Breast epithelium (tissue), 4 donors: Measurements from ENCODE around the gene KBTBD13. TPM values are rescaled to one million over a fixed set of nuclear protein-coding genes. Genes with fewer than 3 reads are reported as not detected.

ENCODE experiments used
- DNase-seq, 2 donors: peaks; one replicate each; pipeline ENCODE4 v3.0.0-alpha.2; 2019; ENCODE audit warnings: low spot score in 2 of 2
- H3K27ac ChIP-seq, 2 donors: fragments of 200-600 bp; sonication (generic) in 1 of 2; one replicate each; pipeline ENCODE4 v1.5.1; 2016 to 2019; ENCODE audit warnings: mild to moderate bottlenecking in 1 of 2
- H3K27me3 ChIP-seq, 2 donors: fragments of 200-600 bp; sonication (generic) in 1 of 2; one replicate each; pipeline versions ENCODE4 v1.5.1 to v1.6.0; 2017 to 2019; ENCODE audit warnings: control low read depth in 1 of 2, mild to moderate bottlenecking in 1 of 2
- H3K36me3 ChIP-seq: fragments of 200-600 bp; one replicate; pipeline ENCODE4 v1.5.1; 2019
- H3K4me1 ChIP-seq, 2 donors: fragments of 200-600 bp; sonication (generic); one replicate each; pipeline ENCODE4 v1.5.1; 2016 to 2019; ENCODE audit warnings: control low read depth in 1 of 2
- H3K4me3 ChIP-seq, 3 donors: fragments of 200-600 bp; sonication (generic); 1 replicate in 2 of 3; 2 replicates in 1 of 3; pipeline ENCODE4 v1.5.1; 2016 to 2019; ENCODE audit warnings: mild to moderate bottlenecking in 3 of 3, moderate library complexity in 2 of 3
- H3K9me3 ChIP-seq, 2 donors: fragments of 200-600 bp; sonication (generic) in 1 of 2; one replicate each; pipeline ENCODE4 v1.5.1; 2016 to 2019; ENCODE audit warnings: control low read depth in 1 of 2
- POLR2A ChIP-seq: fragments of 450-650 bp; IDR thresholded peaks from one replicate; pipeline ENCODE4 v1.6.1; 2016; ENCODE audit warnings: antibody characterized with exemption, mild to moderate bottlenecking, moderate library complexity
- POLR2AphosphoS5 ChIP-seq, 3 donors: sonication (generic); formaldehyde crosslinking; IDR thresholded peaks; one replicate each; pipeline ENCODE4 v1.6.1; 2017; ENCODE audit warnings: antibody characterized with exemption in 3 of 3
- intact Hi-C: fragments of 100-400 bp; cut with DNase I; formaldehyde crosslinking; loops from one replicate; pipeline ENCODE4 v1.15.1; 2023; ENCODE audit warnings: low total_unique reads
- total RNA-seq, 3 donors: library from RNA; depleted of rRNA; stranded (reverse); fragments of >200 nt; gene quantifications; one replicate each; pipeline ENCODE4 v1.1.0, GENCODE V29; 2016
- TF ChIP-seq, protein P1 (sequence below), 3 donors: fragments of 450-650 bp; IDR thresholded peaks; one replicate each; pipeline ENCODE4 v1.5.1; 2016 to 2017; ENCODE audit warnings: antibody characterized with exemption in 3 of 3, mild to moderate bottlenecking in 3 of 3, moderate library complexity in 3 of 3

Gene KBTBD13
- under 1 TPM in 2 of 3 donors, not detected in 1; 0.15 to 0.33 TPM for total RNA-seq

DNA sequence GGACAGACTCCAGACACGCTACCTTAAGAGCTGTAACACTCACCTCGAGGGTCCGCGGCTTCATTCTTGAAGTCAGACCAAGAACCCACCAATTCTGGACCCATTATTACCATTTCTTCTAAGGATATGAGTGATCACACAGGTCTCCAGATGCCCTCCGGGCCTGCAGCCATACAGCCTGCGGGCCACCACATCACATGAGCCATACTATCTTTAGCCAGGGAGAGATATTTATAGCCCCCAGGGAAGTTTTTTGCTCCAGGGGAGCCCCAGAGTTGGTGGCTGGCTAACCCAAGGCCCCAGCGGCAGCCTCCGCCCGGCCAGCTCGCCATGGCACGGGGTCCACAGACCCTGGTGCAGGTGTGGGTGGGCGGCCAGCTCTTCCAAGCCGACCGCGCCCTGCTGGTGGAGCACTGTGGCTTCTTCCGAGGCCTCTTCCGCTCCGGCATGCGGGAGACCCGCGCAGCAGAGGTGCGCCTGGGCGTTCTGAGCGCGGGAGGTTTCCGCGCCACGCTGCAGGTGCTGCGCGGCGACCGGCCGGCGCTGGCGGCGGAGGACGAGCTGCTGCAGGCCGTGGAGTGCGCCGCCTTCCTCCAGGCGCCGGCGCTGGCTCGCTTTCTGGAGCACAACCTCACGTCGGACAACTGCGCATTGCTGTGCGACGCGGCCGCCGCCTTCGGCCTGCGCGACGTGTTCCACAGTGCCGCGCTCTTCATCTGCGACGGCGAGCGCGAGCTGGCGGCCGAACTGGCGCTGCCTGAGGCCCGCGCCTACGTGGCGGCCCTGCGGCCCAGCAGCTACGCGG, at the start of gene KBTBD13:
KBTBD13 (plus strand) TSS at position 261 of the 805 bp plus-strand sequence; CDS start at position 331, 70 bp downstream.
- intact Hi-C loops, result no loop called here

DNA sequence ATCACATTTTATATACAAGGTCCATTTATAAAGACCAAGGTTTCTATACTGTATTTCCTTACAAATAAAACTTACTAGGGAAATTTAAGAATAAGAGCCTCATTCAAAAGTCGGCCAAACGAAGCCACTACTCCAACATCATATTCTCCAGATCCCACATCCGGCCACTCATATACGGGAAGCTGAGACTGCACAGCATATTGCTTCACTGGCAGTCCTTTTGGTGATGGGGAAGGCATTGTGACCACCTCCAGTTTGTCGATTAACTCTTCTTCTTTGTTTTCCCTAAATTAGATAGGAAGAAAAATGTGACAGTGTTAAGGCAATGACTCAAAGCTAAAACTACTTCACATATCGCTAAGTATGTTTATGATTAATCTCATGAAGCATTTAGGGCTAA, 49.8 kb upstream of the KBTBD13 start:
- DNase-seq, result no peak
- Histone ChIP-seq H3K4me1 (peaks cover 0 to 7% of the 10 kb centered on the region in 2 donors), H3K27ac (no peak overlapping the region), H3K9me3 (no peaks in the 10 kb centered on the region), H3K36me3 (no peaks in the 10 kb centered on the region), H3K4me3 (no peak overlapping the region), H3K27me3 (no peaks in the 10 kb centered on the region)
- intact Hi-C loops, result no loop called here
- TF ChIP-seq, protein P1, sequence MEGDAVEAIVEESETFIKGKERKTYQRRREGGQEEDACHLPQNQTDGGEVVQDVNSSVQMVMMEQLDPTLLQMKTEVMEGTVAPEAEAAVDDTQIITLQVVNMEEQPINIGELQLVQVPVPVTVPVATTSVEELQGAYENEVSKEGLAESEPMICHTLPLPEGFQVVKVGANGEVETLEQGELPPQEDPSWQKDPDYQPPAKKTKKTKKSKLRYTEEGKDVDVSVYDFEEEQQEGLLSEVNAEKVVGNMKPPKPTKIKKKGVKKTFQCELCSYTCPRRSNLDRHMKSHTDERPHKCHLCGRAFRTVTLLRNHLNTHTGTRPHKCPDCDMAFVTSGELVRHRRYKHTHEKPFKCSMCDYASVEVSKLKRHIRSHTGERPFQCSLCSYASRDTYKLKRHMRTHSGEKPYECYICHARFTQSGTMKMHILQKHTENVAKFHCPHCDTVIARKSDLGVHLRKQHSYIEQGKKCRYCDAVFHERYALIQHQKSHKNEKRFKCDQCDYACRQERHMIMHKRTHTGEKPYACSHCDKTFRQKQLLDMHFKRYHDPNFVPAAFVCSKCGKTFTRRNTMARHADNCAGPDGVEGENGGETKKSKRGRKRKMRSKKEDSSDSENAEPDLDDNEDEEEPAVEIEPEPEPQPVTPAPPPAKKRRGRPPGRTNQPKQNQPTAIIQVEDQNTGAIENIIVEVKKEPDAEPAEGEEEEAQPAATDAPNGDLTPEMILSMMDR (IDR thresholded peaks at IDR 0.05), result no peak
- TF ChIP-seq POLR2AphosphoS5 (IDR thresholded peaks at IDR 0.05) (no peak), POLR2A (no peak)

More for the DNA sequence above, at the start of gene KBTBD13:
- Histone ChIP-seq H3K4me1 (no peaks in the 10 kb centered on the region), H3K9me3 (no peaks in the 10 kb centered on the region), H3K27ac (no peak within 1 kb of the TSS), H3K36me3 (no peaks in the 10 kb centered on the region), H3K4me3 (peak within 1 kb of the TSS in 1 of 3 donors; percentile 30), H3K27me3 (peaks cover 0 to 11% of the 10 kb centered on the region in 2 donors)
- no peak for DNase-seq
- TF ChIP-seq, protein P1 (IDR thresholded peaks at IDR 0.05), result no peak
- TF ChIP-seq POLR2AphosphoS5 (IDR thresholded peaks at IDR 0.05) (no peak), POLR2A (no peak)

DNA sequence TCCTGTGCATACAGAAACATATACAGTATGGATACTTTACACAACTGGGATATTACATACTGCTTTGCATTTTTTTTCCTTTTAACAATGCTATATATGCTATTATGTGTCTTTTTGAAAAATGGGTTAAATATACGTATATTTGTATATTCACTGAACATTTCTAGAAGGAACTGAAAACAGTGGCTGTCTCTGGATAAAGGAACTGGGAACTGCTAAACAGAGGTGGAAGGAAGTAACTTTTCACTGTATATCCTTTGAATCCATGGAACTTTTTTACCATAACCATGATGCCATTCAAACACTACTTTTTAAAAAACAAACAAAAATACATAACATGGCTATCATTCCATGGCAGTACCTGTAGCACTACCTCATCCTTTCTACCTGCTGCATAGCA, 49.0 kb upstream of the KBTBD13 start:
- no peak for DNase-seq
- Histone ChIP-seq H3K27me3 (no peaks in the 10 kb centered on the region), H3K27ac (no peak overlapping the region), H3K36me3 (no peaks in the 10 kb centered on the region), H3K4me3 (peak overlapping the region in 1 of 3 donors; percentile 99), H3K9me3 (no peaks in the 10 kb centered on the region), H3K4me1 (peaks cover 0 to 7% of the 10 kb centered on the region in 2 donors)
- intact Hi-C loops, result no loop called here
- TF ChIP-seq, protein P1 (IDR thresholded peaks at IDR 0.05), result no peak
- TF ChIP-seq POLR2AphosphoS5 (IDR thresholded peaks at IDR 0.05) (no peak), POLR2A (no peak)

DNA sequence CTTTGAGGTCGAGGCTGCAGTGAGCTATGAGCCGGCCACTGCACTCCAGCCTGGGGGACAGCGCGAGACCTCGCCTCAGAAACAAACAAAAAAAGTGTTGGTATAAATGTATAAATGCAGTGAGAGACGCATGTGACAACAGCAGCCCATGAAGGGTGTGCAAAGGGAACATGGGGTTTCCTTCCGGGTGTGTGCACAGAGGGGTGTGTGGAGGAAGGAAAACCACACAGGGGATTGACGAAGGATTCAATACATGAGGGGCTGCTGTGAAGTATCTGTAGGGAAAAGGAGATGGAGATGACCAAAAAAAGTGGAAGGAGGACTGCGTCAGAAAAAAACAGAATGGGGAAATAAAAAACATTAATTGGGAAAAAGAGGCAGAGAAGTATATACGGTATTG, 48.2 kb upstream of the KBTBD13 start:
- H3K36me3 ChIP-seq, result no peaks in the 10 kb centered on the region
- DNase-seq, result no peak
- peak overlapping the region; percentile 87 to 99 (median 88) for H3K4me3 ChIP-seq
- TF ChIP-seq, protein P1 (IDR thresholded peaks at IDR 0.05), result no peak
- TF ChIP-seq POLR2AphosphoS5 (IDR thresholded peaks at IDR 0.05) (no peak), POLR2A (no peak)
- intact Hi-C loops, result no loop called here
- no peak overlapping the region for H3K27ac ChIP-seq
- no peaks in the 10 kb centered on the region for H3K27me3 ChIP-seq
- H3K4me1 ChIP-seq, result peaks cover 0 to 7% of the 10 kb centered on the region in 2 donors
- no peaks in the 10 kb centered on the region for H3K9me3 ChIP-seq
